HG03571 (cell line): ENCODE data around the gene ITGA6.

ENCODE experiments used
- ATAC-seq: cut with Tn5 transposase; IDR thresholded peaks from one replicate; pipeline ENCODE4 v1.9.1; 2021; ENCODE audit not compliant: unreplicated experiment

Gene ITGA6

DNA sequence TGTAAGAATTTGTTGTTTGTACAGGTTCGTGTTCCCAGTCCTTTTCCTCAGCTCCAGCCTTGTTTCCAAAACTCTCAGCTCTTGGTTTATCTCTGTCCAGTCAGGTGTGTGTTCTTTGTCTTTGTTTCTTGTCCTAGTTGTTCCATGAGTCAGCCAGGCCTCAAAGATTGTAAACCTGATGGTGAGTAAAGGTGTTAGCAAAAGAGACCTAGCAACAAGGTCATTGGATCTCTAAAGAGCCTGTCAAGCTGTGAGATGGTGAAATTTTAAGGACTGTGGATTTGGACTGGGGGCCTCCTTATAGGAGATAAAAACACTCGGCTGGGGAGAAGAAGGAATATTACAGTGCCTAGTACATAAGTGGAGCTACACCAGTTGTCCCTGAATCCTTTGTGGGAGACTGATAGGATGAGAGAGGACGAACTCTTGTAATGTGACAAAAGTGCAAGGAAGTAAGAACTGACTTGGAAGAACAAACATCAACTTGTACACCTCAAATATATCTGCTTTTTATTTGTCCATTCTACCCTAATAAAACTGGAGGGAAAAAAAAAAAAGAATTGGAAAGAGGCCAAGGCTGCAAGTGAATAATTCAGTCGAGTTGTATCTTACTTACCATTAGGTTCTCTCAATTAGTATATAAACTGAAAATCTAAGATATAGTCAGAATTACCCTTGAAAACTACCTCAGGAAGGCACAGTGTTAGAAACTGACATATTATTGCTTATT, 37.2 kb downstream of the ITGA6 start:
- no peak for ATAC-seq

DNA sequence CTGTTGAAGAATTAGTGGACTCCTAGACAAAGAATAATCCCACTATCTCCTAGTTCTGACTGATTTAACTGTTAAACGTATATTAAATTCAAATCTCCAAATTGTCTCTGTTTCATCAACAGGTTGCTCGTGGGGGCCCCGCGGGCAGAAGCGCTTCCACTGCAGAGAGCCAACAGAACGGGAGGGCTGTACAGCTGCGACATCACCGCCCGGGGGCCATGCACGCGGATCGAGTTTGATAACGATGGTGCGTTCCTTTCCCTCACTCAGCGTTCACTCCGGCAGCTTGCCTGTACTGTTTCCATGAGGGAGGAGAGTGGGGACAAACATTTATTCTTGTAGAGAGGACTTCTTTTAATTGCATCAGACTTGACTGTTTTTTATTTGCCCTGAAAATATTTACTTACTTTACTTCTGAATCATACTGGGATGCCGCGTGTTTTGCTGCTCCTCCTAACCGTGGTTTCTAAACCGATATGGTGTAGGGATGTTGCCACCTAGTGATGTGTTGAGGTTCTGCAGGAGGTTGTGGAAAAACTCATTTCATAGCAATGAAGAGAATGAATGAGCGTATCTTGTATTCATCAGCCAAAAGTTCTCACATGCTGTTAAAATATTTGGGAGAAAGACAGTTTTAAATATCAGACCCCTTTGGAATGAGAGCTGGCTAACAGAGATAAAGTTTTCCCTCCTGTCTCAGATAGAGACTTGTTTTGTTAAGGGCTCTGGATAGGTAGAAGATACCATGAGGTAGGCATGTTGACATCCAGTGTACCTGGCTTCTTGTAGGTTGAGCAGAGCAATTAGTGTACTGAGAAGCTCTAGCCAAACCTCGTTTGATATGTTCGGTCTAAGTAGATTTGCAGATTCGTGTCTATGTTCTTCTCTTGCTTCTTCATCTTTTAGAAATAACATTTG, 38.3 kb downstream of the ITGA6 start:
- ATAC-seq = no peak

DNA sequence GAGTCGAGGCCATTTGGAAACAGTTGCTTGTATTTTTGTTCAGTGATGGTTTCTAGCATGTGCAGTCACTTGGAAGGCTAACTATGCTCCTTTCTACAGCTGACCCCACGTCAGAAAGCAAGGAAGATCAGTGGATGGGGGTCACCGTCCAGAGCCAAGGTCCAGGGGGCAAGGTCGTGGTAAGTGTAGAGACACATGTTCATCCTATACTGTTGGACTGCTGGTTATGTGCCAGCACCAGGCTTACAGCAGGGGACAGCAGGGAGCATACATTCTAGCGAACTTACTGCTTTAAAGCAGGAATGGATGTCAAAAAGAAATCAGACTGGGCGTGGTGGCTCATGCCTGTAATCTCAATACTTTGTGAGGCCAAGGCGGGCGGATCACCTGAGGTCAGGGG, 40.0 kb downstream of the ITGA6 start:
- no peak for ATAC-seq

DNA sequence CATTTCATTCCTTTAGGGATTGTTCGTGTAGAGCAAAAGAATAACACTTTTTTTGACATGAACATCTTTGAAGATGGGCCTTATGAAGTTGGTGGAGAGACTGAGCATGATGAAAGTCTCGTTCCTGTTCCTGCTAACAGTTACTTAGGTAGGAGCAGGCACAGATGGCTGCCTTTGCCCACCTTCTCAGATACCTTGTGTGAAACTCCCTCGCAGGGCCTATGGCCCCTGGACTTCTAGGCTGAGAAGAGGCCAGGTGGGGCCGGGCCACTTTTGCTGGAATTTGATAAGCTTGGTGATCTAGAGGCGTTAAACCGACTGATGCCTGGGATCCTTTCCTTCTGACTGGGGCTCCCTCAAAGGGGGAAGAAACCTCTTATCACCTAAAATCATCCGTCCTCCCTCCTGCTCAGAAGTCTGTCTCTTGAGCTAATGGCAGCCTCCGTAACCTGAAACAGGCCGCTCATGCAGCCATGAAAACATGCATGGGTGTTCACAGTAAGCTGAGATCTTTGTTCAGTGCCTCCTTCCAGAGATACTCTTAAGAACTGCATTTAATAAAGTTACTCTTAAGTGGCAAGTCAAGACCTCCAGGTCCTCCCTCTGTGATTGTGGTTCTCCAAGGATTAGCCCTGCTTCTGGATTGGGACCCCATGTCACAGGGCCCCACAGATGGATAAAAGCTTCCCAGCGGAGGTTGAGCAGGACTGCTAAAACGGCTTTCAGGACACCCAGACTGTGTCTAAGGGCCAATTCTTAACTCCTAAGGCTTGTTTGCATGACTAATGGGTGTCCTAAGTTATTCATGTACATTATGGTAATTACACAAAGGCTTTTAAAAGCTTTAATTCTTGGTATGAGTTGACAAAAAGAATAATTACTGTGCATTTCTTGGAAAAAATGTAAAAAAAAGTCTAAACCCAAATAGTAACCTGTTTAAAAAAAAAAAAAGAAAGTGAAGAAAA, 43.9 kb downstream of the ITGA6 start:
- no peak for ATAC-seq

GRCh38 chr2:172472446-172473033, 45.2 kb downstream of the ITGA6 start:
- ATAC-seq = no peak

GRCh38 chr2:172473167-172473566, 45.8 kb downstream of the ITGA6 start:
- no peak for ATAC-seq

- ATAC-seq = no peak
These were observed 51.0 kb downstream of the ITGA6 start for GRCh38 chr2:172478353-172478752.

GRCh38 chr2:172480301-172481218, 53.2 kb downstream of the ITGA6 start:
- ATAC-seq = no peak

- ATAC-seq = no peak
These were observed 54.3 kb downstream of the ITGA6 start for GRCh38 chr2:172481507-172482262.

- ATAC-seq = no peak
These were observed 56.9 kb downstream of the ITGA6 start for GRCh38 chr2:172484253-172484652.

GRCh38 chr2:172484706-172485105, 57.3 kb downstream of the ITGA6 start:
- no peak for ATAC-seq

DNA sequence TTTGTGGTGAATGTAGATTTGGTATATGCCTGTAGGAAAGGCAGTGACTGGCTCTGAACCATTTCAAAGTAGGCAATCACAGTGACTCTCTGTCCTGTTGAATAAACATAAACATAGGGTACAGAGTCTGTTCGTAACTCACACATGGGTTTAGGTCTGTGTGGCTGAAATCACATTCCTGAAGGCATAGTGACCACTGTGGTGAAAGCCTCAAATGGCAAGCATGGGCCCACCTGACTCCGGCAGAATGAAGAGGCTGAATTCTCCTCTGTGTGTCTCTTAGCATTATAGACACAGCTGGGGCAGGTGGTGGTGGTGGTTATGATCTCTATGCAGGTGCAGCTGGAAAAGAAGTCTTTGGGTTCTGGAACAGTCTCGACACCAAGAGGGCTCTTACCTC, 61.2 kb downstream of the ITGA6 start:
- no peak for ATAC-seq

DNA sequence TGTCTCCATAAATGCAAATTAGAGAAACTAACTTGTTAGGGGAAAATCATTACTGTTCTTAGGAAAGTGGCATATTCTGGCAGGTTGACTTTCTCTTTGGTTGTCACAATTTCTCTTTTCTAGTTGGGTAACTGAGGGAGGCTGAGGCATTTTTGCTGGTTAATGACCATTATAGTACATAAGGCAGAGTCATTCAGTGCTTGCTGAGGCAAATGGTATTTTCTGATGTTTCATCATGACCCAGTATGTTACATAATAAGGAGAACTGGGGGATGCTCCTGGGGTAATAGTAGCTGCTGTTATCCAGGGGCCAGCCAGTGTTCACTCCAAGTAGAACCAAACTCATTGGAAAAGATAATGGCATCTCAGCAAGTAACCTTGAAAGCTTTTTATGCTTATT, 62.3 kb downstream of the ITGA6 start:
- no peak for ATAC-seq

DNA sequence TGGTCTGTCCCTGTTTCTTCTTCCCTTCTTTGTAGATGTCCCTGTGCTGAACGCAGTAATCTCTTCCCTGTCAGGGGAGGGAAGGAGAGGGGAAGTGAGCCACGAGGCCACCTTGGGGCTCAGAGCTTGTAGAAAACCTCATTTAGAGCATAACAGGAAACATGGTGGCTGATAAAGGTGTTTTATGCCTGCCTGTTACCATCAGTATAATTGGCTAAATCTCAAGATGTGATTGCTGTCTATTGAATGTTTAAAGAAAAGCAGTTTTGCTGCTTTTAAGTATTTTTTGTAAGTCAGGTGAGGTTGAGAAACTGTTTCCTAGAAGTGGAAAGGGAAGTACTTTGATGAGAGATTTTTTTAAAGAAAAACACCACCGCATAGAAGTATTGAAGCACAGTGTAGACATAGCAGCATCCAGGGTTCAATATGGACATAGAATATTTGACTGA, 68.8 kb downstream of the ITGA6 start:
- ATAC-seq = no peak

- no peak for ATAC-seq
These were observed 79.8 kb downstream of the ITGA6 start for GRCh38 chr2:172507199-172507598.

DNA sequence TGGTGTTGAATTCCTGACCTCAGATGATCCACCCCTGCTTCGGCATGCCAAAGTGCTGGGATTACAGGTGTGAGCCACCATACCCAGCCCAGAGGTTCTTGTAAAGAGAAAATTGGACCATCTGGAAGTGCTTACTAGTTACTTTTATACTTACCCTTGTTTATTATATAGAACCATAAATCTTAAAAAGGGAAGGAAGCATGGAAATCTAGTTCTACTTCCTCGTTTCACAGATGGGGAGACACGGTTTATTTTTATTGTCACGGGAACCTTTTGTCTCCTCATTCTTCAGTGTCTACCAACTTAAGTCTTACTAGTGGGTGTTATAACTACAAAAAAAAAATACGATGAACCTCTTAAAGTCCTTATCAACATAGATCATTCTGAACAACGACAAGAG, 82.7 kb downstream of the ITGA6 start:
- no peak for ATAC-seq

DNA sequence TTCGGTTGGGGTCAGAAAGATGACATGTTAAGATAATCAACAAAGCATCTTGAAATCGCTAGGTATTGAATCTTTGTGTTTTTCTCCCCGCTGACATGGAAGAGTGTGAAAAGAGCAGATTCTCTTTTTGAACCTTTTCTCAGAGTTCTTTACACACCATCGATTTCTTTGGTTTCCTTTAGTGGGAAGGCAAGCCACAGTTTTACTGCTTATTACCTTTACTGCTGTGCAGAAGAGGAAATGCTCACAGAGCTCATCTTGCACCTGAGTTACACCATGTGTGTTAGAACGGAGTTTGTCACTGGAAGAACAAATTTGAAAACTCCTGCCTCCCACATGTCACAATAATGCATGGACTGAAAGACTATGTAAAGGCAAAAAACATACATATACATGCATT, 83.2 kb downstream of the ITGA6 start:
- no peak for ATAC-seq

DNA sequence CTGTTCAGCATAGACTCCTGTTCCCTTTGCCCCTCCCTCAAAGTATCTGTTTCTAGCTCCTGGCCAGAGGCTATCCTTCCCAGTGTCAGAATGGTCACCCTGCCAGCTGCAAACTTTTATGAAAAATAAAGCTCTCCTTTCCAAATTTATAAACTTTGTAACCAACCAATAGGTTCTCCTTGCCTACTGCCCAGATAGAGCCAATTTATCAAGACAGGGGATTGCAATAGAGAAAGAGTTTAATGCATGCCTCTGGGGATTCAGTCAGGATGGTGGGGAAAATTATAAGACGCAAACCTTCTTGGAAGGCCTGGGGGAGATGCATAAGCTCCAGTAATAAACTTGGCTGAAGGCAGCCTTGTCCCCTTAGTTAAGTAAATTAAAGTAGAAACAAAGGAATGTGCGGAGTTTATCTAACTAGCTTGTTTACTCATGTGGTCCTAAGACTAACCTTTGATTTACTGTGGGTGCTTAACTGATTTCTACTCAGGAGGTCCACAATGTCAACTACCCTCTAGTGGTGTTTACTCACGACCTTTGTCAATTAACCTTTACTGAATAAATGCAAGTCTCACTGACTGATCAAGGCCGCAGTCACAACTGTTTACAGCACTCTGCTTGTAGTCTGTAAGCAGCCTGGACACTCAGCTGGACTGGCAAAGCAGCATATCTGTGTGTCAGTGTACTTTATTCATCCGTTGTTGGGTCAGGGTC, 85.6 kb downstream of the ITGA6 start:
- ATAC-seq = no peak
